ENCODE results near the gene DAPK2. TPM values are rescaled to one million over a fixed set of nuclear protein-coding genes. Genes with fewer than 3 reads are reported as not detected.

The DAPK2 gene
- total and polyA plus RNA-seq, 2 of the 4 experiments (the other 2 are of a cell fraction): 0.34 to 0.36 TPM

GRCh38 chr15:64092864-64093626 is 46.8 kb upstream of the DAPK2 start:
- peak overlapping the region; percentile 87 for H3K23ac ChIP-seq (ENCODE audit: low read depth, low read length)
- H3K27ac ChIP-seq (ENCODE audit: insufficient read depth, low read length): peak overlapping the region; percentile 61
- 8% methylated on average over 16 of the region's 22 CpGs; no CpG with 5 or more reads in 1 of the 2 experiments for WGBS, 2 experiments (ENCODE audit: extremely low coverage in 2 of 2, insufficient read length in 1 of 2)
- H3K14ac ChIP-seq (replicated peaks; ENCODE audit: low read depth, low read length): peak overlapping the region; percentile 87
- intact Hi-C loops (cut with micrococcal nuclease): no loop called here
- H2BK120ac ChIP-seq (ENCODE audit: low read depth, low read length): peak overlapping the region; percentile 3; the same call in 1 of the 2 replicates
- peak overlapping the region; percentile 77 for H2BK5ac ChIP-seq (ENCODE audit: low read depth, low read length, poor library complexity, severe bottlenecking)
- H3K4ac ChIP-seq (ENCODE audit: low read depth, low read length): peak overlapping the region; percentile 73
- peak overlapping the region; percentile 71 for H3K4me3 ChIP-seq (ENCODE audit: insufficient read depth, low read depth, low read length)
- H2AK5ac ChIP-seq (ENCODE audit: low read depth, low read length): peak overlapping the region; percentile 24
- H2BK20ac ChIP-seq (ENCODE audit: low read depth, low read length): no peak overlapping the region
- peak overlapping the region; percentile 79 for H3K4me2 ChIP-seq (ENCODE audit: low read depth, low read length)
- dilution Hi-C loops (cut with HindIII; ENCODE audit: low sequenced_read_pairs, unreplicated experiment): no loop called here
- H3K18ac ChIP-seq (ENCODE audit: low read depth, low read length): no peak overlapping the region; the same call in 1 of the 2 replicates
- DNase-seq: peak; percentile 64
- H3K9ac ChIP-seq (ENCODE audit: low read depth, low read length): peak overlapping the region; percentile 61
- peaks cover 2% of the 10 kb centered on the region; the same call in 1 of the 2 replicates for H3K9me1 ChIP-seq (ENCODE audit: insufficient read depth, low read length)
- BruUV-seq (replicated peaks): no TSS peak
- H4K5ac ChIP-seq (ENCODE audit: low read depth, low read length): peak overlapping the region; percentile 39
- ChIA-PET POLR2A (ENCODE audit: unreplicated experiment) (interaction anchor here (0.5 to 1.0 kb wide), 3 partner anchors 18 to 219 kb away, joined by 3 to 11 read pairs (median 3); no protein-coding TSS in a partner anchor), CTCF (interaction anchor here (0.5 to 1.2 kb wide), 5 partner anchors 9 to 604 kb away, joined by 3 to 4 read pairs (median 3); no protein-coding TSS in a partner anchor)
- TF ChIP-seq CTCF (conservative IDR thresholded peaks at IDR 0.05; ENCODE audit: low read depth, low read length): no peak; the same call in 1 of the 2 replicates
- TF ChIP-seq USF2 (IDR thresholded peaks at IDR 0.05; ENCODE audit: low read depth, low read length): peak; percentile 77
- TF ChIP-seq RFX5 (IDR thresholded peaks at IDR 0.05; ENCODE audit: low read depth, low read length): no peak
- TF ChIP-seq MXI1 (IDR thresholded peaks at IDR 0.05; ENCODE audit: borderline replicate concordance, low read depth, low read length): peak; percentile 70; the same call in 1 of the 2 replicates
- TF ChIP-seq SMC3 (IDR thresholded peaks at IDR 0.05; ENCODE audit: low read depth, low read length): no peak
- no peak overlapping the region for H2BK15ac ChIP-seq (ENCODE audit: low read depth, low read length)
- no peaks in the 10 kb centered on the region for H3K27me3 ChIP-seq (ENCODE audit: control insufficient read depth, insufficient read depth, low read length)
- H2AK9ac ChIP-seq (replicated peaks; ENCODE audit: low read depth, low read length, poor library complexity): peak overlapping the region; percentile 93
- H4K91ac ChIP-seq (ENCODE audit: insufficient read depth, low read depth, low read length): peak overlapping the region; percentile 29; the same call in 1 of the 2 replicates
- peak overlapping the region; percentile 45 for H3K56ac ChIP-seq (ENCODE audit: extremely low read depth, insufficient read depth, low read length)
- H3K9me3 ChIP-seq (ENCODE audit: control insufficient read depth, insufficient read depth, low read length): no peaks in the 10 kb centered on the region
- H3K4me1 ChIP-seq (ENCODE audit: control insufficient read depth, insufficient read depth, low read length): 0 out of 2 replicates have a peak, but pooled peaks cover 1% of the 10 kb centered on the region
- H3K36me3 ChIP-seq (ENCODE audit: control insufficient read depth, insufficient read depth, low read length): peaks cover 2% of the 10 kb centered on the region
- H4K20me1 ChIP-seq (ENCODE audit: insufficient read depth, low read length): peaks cover 22% of the 10 kb centered on the region; the same call in 1 of the 2 replicates
- H4K8ac ChIP-seq (ENCODE audit: low read depth in 2 of 2, low read length in 2 of 2): peak overlapping the region; percentile 3 to 77
- peak overlapping the region; percentile 95 for H2AFZ ChIP-seq (replicated peaks; ENCODE audit: low read length, poor library complexity)
- peaks cover 21 to 67% of the 10 kb centered on the region in 2 experiments for H3K79me1 ChIP-seq (ENCODE audit: low read depth in 1 of 2, low read length in 2 of 2)
- in situ Hi-C loops (cut with MboI; ENCODE audit: low sequenced_read_pairs): no loop called here
- 0 out of 2 replicates have a peak, but pooled peaks have one; percentile 1 for ATAC-seq (ENCODE audit: low read depth)
